Measurements from ENCODE around the gene NRM.

Gene NRM

DNA sequence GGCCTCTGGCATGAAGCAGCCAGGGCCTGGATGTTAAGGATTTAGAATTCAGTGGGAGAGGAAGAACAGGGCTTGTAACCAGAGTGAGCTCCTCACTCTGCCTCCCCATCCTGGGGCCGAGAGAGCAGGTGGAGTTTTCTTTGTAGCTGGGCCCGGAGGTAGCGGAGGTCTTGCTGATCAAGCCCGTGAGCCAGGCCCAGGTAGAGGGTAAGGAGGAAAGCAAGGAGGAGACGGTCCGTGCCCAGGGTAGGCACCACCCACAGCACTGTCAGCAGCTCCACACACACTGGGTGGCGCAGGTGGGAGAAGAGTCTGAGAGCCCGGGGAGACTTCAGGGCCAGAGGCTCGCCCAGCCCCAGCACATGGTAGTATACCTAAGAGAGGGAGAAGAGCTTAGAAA lies 2.2 kb downstream of the NRM start:
- no peak for DNase-seq (ENCODE audit: low read depth in 2 of 2)

DNA sequence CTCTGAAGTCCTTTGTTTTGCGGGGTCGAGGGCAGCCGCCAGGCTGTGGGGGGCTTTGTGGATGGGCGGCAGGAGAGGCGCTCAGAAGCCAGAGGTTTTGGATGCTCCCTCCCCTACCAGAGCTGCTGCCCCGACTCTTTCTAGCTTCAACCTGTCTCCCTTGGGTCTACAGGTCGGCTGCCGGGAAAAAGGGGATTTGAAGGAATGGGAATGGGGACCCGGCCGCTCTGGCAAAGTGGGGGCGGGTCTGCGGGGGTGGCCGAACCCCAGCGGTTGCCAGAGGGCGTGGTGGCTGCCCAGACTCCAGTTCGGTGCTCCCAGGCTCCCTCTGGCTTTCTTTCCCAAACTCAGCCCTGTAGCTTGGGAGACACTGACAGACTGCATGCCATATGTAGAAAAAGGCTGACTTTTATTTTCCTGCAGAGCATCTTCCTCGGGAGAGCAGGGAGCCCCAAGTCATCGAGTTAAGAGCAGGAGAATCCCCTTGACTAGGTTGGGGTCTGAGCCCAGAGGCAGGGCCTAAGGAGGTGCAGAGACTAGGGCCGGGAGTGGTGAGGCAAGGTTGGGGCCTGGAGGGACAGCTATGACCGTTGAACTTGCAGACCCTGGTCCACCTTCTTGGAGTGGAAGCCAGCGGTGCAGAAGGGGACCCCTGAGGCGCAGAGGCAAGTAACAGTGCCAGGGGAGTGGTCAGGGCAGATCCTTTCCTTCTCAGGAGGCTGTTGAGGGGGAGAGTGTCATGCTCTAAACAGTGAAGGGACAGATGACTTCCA lies 2.9 kb downstream of the NRM start:
- DNase-seq (ENCODE audit: low read depth in 2 of 2): no peak

DNA sequence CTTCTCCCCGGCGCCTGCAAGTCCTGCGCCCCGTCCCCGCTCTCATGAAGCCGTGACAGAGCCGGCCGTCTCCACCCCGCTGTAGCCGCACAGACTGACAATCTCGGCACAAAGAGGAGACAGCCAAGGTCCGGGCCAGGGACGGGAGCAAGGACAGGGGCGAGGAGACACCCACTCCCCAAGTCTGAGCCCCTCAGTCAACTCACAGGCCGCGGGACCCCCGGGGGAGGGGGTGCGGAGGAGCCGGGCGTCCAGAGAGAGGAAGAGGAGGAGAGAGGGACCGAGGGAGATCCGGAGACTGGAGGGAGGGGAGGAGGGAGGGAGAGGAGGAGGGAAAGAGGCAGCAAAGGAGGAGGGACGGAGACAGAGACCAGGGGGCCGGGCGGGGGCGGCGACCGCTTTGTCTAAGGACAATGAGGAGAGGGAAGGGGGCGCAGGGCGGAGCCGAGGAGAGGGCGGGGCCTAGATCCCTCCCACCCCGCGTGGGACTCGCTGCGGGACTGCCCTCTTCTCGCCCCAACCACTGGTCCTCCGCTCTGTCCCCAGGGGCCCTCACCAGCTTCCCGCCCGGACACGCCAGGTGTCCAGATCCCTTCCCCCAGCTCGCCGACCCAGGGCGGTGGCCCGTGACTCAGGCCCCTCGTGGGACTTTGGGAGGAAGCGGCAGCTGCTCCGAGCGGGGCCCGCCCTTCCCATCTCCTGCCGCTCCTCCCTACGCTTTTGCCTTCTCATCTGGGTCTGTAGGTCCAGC lies 3.7 kb downstream of the NRM start:
- DNase-seq (ENCODE audit: low read depth in 2 of 2): peak; percentile 71 to 80

DNA sequence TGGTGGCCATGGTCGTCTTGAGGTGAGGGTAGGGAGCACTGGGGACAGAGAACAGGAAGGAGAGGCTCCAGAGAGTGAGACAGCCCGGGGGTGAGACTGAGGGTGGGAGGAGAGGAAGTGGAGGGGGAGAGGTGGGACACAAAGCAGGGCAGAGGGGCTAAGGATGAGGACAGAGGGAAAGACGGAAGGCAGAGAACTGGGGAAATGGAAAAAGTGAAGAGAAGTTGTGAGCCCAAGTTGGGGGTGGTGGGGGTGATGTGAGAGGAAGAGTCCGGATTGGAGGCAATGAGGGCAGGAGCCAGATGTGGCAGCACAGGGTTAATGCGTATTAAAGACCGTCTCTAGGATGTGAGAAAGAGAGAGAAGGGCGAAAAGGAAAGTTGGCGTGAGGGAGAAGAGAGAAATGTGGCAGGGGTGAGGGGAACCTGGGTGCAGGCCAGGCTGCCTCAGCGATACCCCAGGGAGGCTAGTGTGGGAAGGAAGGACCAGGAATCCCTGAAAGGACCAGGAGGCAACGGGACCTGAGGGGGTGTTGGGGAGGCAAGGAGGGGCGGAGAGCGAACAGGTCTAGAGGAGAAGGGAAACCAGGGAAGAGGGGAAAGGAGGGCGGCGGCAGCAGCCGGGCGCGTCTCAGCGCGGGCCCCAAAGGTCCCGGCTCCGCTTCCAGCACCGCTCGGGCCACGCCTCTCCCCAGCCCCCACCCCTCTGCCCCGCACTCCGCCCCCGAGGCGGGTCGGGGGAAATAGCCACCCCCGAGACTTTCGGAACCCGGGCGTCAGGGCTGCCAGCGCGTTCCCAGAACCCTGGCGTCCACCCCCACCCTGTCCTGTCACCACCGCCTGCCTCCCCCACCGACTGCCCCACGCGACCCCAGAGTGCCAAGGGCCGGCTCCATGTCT lies 4.5 kb downstream of the NRM start, which contains the start of gene PPP1R18:
TSS of gene PPP1R18 (minus strand) at position 637 of the 899 bp plus-strand sequence. CDS start at position 10, 627 bp downstream.
- peak; percentile 81 to 86 for DNase-seq (ENCODE audit: low read depth in 2 of 2)

DNA sequence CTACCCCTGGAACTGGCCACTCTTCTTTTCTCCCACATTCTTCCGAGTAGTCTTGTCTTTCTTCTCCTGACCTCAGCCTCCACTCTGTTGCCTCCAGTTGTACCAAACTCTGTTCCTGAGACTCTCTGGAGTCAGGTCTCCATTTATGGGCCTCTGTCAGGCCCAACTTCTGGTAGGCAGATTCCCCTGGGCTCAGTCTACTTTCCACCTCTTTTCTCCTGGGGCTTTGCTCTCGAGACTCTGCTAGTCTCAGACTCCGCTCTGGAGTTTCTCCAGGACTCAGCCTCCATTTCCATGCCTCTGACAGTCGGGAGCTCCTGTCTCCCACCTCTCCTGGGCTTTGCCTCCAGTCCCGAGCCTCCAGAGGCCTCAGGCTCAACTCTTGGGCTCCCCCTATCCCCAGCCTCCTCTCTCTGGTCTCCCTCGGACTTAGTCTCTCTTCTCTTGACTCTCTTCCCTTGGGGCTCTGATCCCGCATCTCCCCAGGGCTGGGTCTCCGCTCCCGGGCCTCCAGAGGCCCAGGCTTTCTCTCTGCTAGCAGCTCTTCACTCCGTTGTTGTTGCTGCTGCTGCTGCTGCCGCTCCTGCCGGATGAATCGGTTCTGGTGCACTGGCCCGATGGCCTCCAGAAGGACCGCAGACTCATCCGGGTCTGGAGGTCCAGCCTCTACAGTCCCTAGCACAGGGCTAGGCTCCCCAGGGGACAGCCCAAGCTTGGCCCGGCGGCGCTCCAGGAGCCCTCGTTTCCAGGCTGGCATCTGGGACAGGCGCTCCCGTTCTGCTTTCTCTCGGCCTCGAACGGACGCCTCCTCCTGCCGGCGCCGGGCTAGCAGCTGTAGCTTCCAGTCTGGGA lies 5.4 kb downstream of the NRM start:
- no peak for DNase-seq (ENCODE audit: low read depth in 2 of 2)

DNA sequence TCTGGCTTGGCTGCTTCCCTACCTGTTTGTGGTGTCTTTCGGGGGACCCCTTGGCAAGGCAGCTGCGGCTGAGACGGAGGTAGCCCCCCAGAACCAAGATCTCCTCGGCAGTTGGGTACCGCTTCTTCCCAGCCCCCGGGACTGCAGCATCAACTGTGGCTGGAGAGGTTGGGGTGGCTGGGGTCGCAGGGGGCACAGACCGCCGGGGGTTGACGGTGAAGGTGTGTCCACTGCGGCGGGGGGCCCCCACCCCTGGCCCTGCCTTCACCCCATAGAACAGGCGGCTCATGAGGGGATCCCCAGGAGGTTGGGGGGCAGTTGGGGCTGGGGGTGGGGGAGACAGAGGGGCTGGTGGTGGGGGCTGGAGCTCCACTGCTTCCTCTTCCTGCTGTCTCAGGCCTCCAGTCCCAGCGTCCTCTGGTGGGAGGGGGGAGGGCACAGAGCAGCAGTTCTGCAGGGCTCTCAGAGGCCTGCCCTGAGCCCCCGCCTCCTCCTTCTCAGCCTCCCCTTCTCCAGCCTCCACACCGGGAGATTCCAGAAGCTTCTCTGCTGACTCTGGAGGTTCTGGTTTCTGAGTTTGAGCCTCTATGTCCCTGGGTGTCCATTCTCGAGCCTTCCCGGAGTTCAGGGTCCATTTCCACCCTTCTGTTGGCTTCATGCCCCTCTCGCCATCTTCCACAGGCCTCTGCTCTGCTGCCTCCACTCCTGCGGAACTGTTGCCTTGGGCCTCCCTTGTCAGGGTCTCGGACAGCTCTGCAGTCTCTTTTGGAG lies 6.2 kb downstream of the NRM start:
- peak; percentile 29 to 52 for DNase-seq (ENCODE audit: low read depth in 2 of 2)

DNA sequence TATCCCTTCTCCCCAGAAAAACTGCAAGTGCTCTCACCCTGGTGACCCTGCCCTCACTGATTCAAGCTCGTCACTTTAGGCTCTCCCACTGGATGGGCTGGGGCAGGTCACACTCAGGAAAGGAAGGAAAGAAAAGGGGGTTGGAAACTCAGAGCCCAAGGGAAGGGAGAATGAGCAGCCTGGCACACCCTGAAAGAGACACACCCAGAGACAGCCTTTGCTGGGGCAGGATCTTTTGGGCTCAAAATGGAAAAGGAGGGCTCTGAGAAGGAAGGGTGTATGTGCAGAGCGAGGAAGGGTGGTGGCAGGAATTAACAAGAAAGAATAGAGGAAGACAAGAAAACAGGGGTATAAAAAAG lies 6.8 kb downstream of the NRM start:
- no peak for DNase-seq (ENCODE audit: low read depth in 2 of 2)

DNA sequence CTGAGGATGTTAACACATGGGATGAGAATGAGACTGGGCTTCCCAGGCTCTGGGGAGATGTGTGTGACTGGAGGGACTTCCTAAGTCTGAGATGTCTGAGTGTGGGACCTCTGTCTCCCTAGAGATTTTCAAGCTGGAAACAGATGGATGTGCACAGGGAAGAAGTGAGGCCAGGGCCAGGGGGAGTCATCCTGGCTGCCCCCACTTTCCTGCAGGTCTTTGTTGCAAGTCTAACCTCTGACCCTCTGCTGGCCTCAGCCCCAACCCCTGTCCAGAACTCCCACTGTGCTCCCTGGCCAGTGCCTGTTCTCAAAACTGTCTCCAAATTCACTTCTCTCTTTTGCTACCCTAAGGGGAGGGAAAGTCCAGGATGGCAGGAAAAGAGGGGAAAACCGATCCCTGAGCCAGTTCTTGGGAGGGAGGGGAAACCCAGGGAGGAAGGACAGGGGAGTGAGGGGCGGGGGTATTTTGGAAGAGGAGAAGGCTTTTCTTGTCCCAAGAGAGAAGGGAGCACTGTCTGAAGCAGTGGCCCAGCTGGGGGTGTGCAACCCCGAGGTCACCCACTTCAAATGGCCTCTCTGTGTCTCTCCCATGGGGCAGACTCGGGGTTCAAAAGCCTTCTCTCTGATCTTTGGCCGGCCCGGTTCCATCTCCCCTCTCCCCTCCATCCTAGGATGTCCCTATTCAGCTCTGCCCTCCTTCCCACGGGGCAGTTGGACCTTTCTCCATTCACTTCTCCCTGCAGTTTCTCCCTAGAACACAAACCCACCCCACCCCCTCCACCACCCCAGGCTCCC lies 7.4 kb downstream of the NRM start:
- no peak for DNase-seq (ENCODE audit: low read depth in 2 of 2)

DNA sequence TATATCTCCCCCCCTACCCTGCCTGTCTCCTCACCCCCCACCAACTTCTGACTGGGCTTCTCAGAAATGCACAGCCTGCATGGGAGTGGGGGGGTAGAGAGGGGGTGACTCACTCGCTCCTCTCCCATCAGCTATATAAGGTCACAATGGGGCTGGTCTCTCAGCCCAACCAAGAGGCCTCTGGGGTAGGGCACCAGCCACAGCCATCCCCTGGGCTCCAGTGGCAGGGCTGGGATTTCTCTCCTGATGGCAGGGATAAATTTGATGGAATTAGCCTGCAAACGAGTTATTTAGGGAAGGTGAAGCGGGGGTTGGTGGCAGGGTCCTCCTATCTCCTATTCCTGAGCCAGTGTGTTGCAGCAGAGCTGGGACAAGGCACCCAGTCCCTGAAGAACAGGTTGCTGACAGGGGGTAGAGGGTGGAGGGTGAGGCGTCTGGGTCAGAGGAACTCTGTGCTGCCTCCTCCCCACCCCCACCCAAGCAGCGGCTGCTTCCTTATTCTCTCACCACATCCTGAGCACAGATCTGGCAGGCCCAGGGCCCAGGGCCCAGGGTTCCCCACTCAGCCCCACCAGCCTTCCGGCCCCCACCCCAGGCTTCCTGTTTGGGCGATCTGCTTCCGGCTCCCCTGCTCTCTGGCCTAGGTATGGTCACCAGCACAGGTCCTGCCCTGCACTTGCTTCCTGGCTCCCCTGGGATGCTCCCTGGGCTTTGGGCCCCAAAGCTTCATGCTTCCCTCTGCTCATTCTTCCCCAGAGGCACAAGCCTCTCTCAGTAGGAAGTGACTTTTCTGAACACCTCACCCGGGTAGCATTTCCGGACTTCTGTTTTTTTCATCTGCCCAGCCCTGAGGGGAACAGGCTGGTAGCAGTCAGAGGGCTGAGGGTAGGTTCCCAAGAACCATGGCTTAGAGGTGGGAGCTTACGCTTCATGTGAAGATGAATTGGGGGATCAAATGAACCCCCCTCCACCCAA lies 8.4 kb downstream of the NRM start:
- DNase-seq (ENCODE audit: low read depth in 2 of 2): peak; percentile 82 to 87

DNA sequence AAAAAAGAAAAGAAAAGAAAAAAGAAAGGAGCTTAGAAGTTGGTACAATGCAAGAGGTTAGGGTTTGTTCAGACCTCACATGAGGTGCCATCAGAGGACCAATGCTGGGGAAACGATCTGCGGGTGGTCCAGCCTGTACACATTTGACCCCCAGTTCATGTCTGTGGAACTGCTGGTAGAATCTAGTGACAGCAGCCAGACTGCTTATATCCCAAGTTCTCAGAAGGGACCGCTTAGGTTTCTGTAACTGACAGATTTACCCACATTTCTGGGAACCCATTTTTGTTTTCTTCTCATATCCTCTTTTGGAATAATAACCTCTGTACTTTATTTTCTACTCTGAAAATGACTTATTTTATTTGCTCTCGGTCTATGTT lies 9.0 kb downstream of the NRM start:
- DNase-seq (ENCODE audit: low read depth in 2 of 2): no peak

DNA sequence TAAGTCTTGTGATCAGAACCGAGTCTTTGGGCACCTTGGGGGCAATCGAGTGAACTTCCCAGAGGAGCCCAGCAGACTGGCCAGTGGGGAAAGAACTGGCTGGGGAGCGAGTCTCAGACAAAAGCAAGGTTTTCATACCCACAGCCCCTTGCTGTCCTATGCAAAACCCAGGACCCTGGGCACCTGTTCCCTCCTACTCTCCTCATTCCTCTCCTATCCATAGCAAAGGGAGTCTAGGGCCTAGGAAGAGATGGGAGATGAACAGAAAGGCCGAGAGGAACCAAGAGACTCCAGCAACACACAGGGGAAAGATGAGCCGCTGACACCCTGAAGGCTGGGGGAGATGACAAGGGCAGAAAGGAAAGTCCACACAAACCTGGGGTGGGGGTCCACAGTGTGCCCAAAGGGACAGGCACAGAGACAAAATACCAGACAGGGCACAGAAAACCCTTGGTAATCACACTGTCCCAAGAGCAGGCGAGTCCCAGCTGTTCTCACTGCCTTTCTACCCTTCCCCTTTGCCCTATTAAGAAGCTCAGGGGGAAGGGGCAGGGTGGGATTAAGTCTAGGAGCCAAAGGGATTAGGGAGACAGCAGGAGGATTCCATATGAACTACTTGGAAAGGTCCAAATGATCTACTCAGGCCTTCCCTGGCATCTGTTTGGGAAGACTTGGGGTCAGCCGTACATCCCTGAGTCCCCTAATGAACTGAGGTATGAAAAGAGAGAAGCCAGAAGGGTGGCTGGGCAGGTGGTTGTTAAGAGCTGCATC lies 10.8 kb downstream of the NRM start:
- DNase-seq (ENCODE audit: low read depth in 2 of 2): no peak

DNA sequence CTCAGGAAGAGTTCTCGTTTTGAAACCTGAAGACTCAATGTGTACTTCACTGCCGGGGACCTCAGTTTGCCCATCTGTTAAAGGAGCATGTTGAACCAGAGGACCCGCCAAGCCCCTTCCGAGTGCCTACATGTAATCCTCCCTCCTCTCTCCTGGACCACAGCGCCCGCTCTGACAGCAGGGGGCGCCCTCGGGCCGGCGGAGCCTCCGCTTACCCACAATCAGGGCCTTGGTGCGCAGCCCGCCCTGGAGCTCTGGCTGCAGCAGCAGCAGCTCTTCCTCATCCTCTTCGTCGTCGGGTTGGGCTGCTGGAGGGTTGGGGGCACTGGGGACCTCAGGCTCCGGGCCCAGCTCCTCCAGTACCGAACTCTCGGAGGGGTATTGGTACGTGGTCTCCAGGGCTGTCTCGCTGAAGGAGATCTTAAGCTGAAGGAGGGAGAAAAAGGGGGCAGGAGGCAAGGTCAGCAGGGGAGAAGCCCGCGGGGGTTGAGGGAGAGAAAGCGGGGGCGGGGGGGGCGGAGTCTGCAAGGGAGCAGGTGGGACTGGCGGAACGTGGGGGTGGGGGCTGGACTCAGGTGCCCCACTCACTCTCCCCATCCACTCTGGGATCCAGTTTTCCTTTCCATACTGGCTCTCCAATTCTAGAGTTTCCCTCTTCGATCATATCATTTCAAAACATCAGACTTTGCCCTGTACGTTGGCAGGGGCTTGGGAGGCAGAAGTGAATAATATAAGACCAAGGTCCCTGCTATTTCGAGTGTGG lies 11.6 kb downstream of the NRM start:
- peak; percentile 72 to 82 for DNase-seq (ENCODE audit: low read depth in 2 of 2)

DNA sequence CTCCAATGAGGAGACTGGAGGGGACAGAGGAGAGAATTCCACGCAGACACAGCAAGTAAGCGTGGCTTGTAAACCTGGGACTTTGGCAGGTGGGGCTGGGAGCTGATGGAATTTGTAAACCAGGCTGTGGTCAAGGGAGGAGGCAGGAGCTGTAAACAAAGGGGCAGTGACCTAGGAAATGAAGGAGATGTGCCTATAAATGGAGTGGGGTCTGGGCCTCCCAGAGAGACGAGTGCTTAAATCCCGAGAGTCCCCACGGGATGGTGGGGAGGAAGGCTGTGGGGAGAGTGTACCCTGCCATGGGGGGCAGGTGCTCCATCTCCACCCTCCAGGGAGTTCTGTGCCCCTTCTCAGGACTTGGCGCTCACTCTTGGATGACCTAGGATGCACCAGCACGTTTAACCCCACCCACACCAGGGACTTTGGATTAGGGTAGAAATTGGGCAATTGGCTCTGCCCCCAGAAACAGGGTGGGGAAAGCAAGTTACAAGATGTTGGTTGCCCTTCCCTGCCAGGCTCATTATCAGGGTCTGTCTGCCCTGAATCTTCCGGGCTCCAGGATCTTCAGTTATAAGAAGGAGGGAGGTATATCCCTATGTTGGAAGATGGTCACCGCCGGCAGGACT lies 14.0 kb downstream of the NRM start:
- no peak for DNase-seq (ENCODE audit: low read depth in 2 of 2)

DNA sequence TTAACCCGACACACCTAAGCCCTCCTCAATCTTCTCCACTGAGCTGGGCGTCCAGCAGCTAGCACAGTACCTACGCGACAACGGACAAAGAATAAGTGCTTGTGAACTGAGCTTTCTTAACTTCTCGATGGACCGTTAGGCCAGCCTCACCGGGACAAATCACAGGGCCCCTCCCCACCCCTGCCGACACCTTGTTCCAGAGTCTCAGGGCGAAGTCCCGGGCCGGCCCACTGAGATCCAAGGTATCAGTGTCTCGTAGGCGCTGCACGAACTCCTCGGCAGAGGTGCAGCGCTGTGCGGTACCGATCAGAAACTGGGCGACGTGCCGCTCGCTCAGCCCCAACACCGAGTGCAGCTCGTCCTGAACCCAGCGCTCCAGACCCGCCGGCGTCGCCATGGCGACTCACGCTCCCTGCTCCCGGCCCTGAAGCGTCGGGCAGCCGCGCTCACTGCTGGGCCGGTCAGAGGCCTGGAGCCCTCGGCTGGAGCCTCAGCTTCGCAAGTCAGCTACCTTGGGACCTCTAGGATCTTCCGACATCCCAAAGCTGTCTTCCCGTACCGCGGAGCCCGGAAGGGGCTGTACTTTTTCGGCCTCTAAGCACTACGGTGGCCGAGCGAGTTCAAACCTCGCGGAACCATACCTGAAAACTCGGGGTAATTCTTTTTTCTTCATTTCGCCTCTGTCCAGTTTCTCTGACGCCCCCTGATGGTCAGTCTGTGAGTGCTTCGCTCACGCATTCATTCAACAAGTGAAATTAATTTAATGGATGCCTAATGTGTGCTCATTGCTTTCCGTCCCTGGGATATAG lies 18.1 kb downstream of the NRM start, which contains the start of gene DHX16:
TSS of gene DHX16 (minus strand) at position 562 of the 809 bp plus-strand sequence. CDS start at position 397, 165 bp downstream.
- peak; percentile 84 to 85 for DNase-seq (ENCODE audit: low read depth in 2 of 2)

DNA sequence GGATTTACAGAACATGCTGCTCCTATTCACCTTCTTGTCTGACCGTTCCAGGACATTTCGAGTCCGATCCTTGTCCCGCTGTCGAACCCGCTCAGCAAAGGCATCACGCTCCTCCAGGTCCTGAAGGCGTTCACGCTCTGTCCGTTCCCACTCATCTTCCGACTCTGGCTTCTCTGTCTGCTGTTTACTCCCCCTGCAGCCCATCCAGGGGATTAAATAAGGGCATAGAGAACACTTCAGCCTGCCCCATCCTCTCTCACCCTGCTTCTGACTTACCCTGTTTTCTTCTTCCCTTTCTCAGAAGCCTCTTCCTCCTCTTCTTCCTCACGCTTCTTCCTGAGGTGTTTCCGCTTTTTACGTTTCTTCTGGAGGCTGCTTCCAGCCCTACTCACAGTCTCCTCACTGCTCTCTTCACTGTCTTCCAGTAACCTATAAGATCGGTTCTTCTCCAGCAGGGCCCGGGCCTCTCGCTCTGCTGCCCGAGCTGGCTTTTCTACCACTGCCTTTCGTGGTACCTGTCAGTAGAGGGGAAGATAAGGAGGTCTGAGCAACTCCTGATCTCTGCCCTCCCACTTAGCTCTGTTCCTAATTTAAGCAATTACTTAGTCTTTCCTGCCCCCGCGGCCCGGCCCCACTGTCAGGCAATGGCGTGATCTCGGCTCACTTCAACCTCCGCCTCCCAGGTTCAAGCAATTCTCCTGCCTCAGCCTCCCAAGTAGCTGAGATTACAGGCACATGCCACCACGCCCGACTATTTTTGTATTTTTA lies 19.8 kb downstream of the NRM start:
- DNase-seq (ENCODE audit: low read depth in 2 of 2): no peak
